H1 (cell line): ENCODE results near the gene KCTD17. TPM values are rescaled to one million over a fixed set of nuclear protein-coding genes. Genes with fewer than 3 reads are reported as not detected.

Experiments used
- CTCF ChIA-PET: fragments of 300-600 bp; sonication (Branson Sonifier 250); formaldehyde crosslinking; loops from one replicate; lab custom pipeline; 2021; ENCODE audit not compliant: partially characterized antibody; lab: Charles Lee
- POLR2A ChIA-PET: fragments of 300-600 bp; sonication (Branson Sonifier 250); formaldehyde crosslinking; loops from one replicate; lab custom pipeline; 2021; ENCODE audit warnings: inconsistent platforms; ENCODE audit not compliant: partially characterized antibody; lab: Charles Lee
- DNase-seq, 2 experiments: peaks; one replicate each; pipeline versions ENCODE4 v3.0.0 to v3.0.0-alpha.2; 2010 to 2022; ENCODE audit warnings: low spot score in 2 of 2, low read depth in 1 of 2, mixed read lengths in 1 of 2
- FAIRE-seq: peaks from 2 replicates; lab custom pipeline; 2011; peaks lifted over from hg19 to GRCh38; lab: Jason Lieb, UNC
- H2AFZ ChIP-seq: 2 replicates; pipeline ENCODE4 v1.8.1; 2012; ENCODE audit warnings: low read length, inconsistent platforms
- H2AK5ac ChIP-seq: 2 replicates; pipeline ENCODE4 v1.6.1; 2013; ENCODE audit warnings: low read depth, low read length
- H2BK120ac ChIP-seq: replicated peaks from 2 replicates; pipeline ENCODE3; 2013; ENCODE audit warnings: low read depth, low read length, inconsistent platforms
- H2BK12ac ChIP-seq: 2 replicates; pipeline ENCODE4 v1.6.1; 2013; ENCODE audit warnings: low read depth, low read length
- H2BK15ac ChIP-seq: 2 replicates; pipeline ENCODE4 v1.6.1; 2013; ENCODE audit warnings: low read length
- H2BK20ac ChIP-seq: 2 replicates; pipeline ENCODE4 v1.6.1; 2013; ENCODE audit warnings: low read length
- H2BK5ac ChIP-seq: 2 replicates; pipeline ENCODE4 v1.6.1; 2013; ENCODE audit warnings: low read depth, low read length
- H3K14ac ChIP-seq: 2 replicates; pipeline ENCODE4 v1.6.1; 2013; ENCODE audit warnings: inconsistent platforms; ENCODE audit not compliant: insufficient read length
- H3K18ac ChIP-seq: 2 replicates; pipeline ENCODE4 v1.6.1; 2013; ENCODE audit warnings: low read length; ENCODE audit errors: extremely low read depth
- H3K23ac ChIP-seq: 2 replicates; pipeline ENCODE4 v1.6.1; 2013; ENCODE audit warnings: inconsistent platforms; ENCODE audit not compliant: insufficient read length
- H3K23me2 ChIP-seq: 2 replicates; pipeline ENCODE4 v1.6.1; 2013; ENCODE audit warnings: low read depth, low read length
- H3K27ac ChIP-seq: 2 replicates; pipeline ENCODE4 v1.6.1; 2011; ENCODE audit warnings: low read depth, low read length, inconsistent platforms
- H3K27me3 ChIP-seq, 4 experiments: replicated peaks in 1 of 4; 1 replicate in 1 of 4; 2 replicates in 3 of 4; pipeline versions ENCODE4 v1.6.1 to v1.8.1; 2011 to 2013; ENCODE audit warnings: low read length in 3 of 4, mild to moderate bottlenecking in 3 of 4, inconsistent platforms in 2 of 4, mixed read lengths in 2 of 4, moderate library complexity in 1 of 4; ENCODE audit not compliant: control insufficient read depth in 3 of 4, insufficient read depth in 3 of 4; ENCODE audit errors: extremely low read depth in 1 of 4
- H3K36me3 ChIP-seq, 4 experiments: 2 replicates each; pipeline versions ENCODE4 v1.6.1 to v1.8.1; 2011 to 2013; ENCODE audit warnings: mild to moderate bottlenecking in 4 of 4, low read length in 3 of 4, moderate library complexity in 2 of 4, control low read depth in 1 of 4, inconsistent platforms in 1 of 4; ENCODE audit not compliant: insufficient read depth in 4 of 4, control insufficient read depth in 2 of 4
- H3K4ac ChIP-seq: replicated peaks from 2 replicates; pipeline ENCODE3; 2013; ENCODE audit warnings: low read length, low read depth, mixed read lengths, inconsistent platforms; ENCODE audit not compliant: insufficient read length
- H3K4me1 ChIP-seq, 4 experiments: replicated peaks in 1 of 4; 1 replicate in 1 of 4; 2 replicates in 3 of 4; pipeline versions ENCODE4 v1.6.1 to v1.8.1; 2011 to 2013; ENCODE audit warnings: low read length in 3 of 4, inconsistent platforms in 2 of 4, mixed read lengths in 1 of 4; ENCODE audit not compliant: insufficient read depth in 4 of 4, control insufficient read depth in 3 of 4
- H3K4me2 ChIP-seq, 2 experiments: 2 replicates each; pipeline versions ENCODE4 v1.6.1 to v1.8.1; 2011 to 2013; ENCODE audit warnings: low read depth in 2 of 2, low read length in 2 of 2, control low read depth in 1 of 2, inconsistent platforms in 1 of 2, mild to moderate bottlenecking in 1 of 2; ENCODE audit not compliant: insufficient read depth in 1 of 2
- H3K4me3 ChIP-seq, 4 experiments: fragments of 200-600, 300-600 bp in 1 of 4; sonication (generic), shearing (Covaris generic), sonication (Bioruptor Twin) in 1 of 4; 2 replicates each; pipeline versions ENCODE4 v1.5.1 to v1.8.1; 2011 to 2016; ENCODE audit warnings: low read length in 4 of 4, low read depth in 3 of 4, control low read depth in 2 of 4, inconsistent platforms in 2 of 4, mild to moderate bottlenecking in 2 of 4, mixed read lengths in 1 of 4, moderate library complexity in 1 of 4; ENCODE audit not compliant: insufficient read depth in 2 of 4; ENCODE audit errors: extremely low read depth in 1 of 4
- H3K56ac ChIP-seq: replicated peaks from 2 replicates; pipeline ENCODE3; 2013; ENCODE audit warnings: low read depth, mild to moderate bottlenecking, mixed read lengths, low read length, inconsistent platforms; ENCODE audit not compliant: insufficient read length
- H3K79me1 ChIP-seq: 2 replicates; pipeline ENCODE4 v1.6.1; 2013; ENCODE audit warnings: low read depth, low read length, control low read depth
- H3K79me2 ChIP-seq, 2 experiments: 2 replicates each; pipeline versions ENCODE4 v1.6.1 to v1.8.1; 2012 to 2013; ENCODE audit warnings: low read length in 2 of 2, mild to moderate bottlenecking in 2 of 2, inconsistent platforms in 1 of 2; ENCODE audit not compliant: insufficient read depth in 2 of 2, control insufficient read depth in 1 of 2
- H3K9ac ChIP-seq, 4 experiments: replicated peaks in 1 of 4; 1 replicate in 1 of 4; 2 replicates in 3 of 4; pipeline versions ENCODE4 v1.6.1 to v1.8.1; 2011 to 2013; ENCODE audit warnings: low read depth in 3 of 4, low read length in 3 of 4, control low read depth in 2 of 4, mild to moderate bottlenecking in 2 of 4, moderate library complexity in 2 of 4, inconsistent platforms in 1 of 4; ENCODE audit errors: extremely low read depth in 1 of 4
- H3K9me3 ChIP-seq, 2 experiments: 2 replicates each; pipeline versions ENCODE4 v1.6.1 to v1.8.1; 2012 to 2013; ENCODE audit warnings: mild to moderate bottlenecking in 2 of 2, moderate library complexity in 2 of 2, control low read depth in 1 of 2, inconsistent platforms in 1 of 2, low read depth in 1 of 2, low read length in 1 of 2, mixed read lengths in 1 of 2; ENCODE audit not compliant: insufficient read depth in 2 of 2
- H4K20me1 ChIP-seq, 2 experiments: replicated peaks in 1 of 2; 2 replicates each; pipeline versions ENCODE3 to v1.8.1; 2011 to 2013; ENCODE audit warnings: inconsistent platforms in 2 of 2, low read length in 2 of 2, mild to moderate bottlenecking in 1 of 2; ENCODE audit not compliant: insufficient read depth in 2 of 2, control insufficient read depth in 1 of 2
- H4K5ac ChIP-seq: 2 replicates; pipeline ENCODE4 v1.6.1; 2013; ENCODE audit warnings: low read length, low read depth, mixed read lengths, inconsistent platforms; ENCODE audit not compliant: insufficient read length
- H4K8ac ChIP-seq: 2 replicates; pipeline ENCODE4 v1.8.0; 2013; ENCODE audit warnings: mild to moderate bottlenecking, moderate library complexity, low read length, inconsistent platforms; ENCODE audit not compliant: insufficient read depth; ENCODE audit errors: extremely low read depth
- H4K91ac ChIP-seq: replicated peaks from 2 replicates; pipeline ENCODE3; 2013; ENCODE audit warnings: low read length, mixed read lengths, inconsistent platforms; ENCODE audit not compliant: insufficient read length
- ASH2L ChIP-seq: fragments of 200-600, 300-600 bp; sonication (generic); IDR thresholded peaks from one replicate; pipeline ENCODE4 v1.7.1; 2017; ENCODE audit warnings: low read length
- BACH1 ChIP-seq: IDR thresholded peaks from 2 replicates; pipeline ENCODE4 v1.6.1; 2012; ENCODE audit warnings: low read length, improper control_type of control experiment
- BRCA1 ChIP-seq: IDR thresholded peaks from 2 replicates; pipeline ENCODE4 v1.6.1; 2012; ENCODE audit warnings: low read depth, low read length, improper control_type of control experiment
- CBX5 ChIP-seq: fragments of 300-800, 300-1000 bp; sonication (generic); IDR thresholded peaks from 2 replicates; pipeline ENCODE4 v1.7.1; 2016; ENCODE audit warnings: antibody characterized with exemption, low read length, low read depth
- EZH2 ChIP-seq: fragments of 200-600 bp; sonication (generic); IDR thresholded peaks from 2 replicates; pipeline ENCODE4 v1.7.1; 2012; ENCODE audit warnings: low read depth, mild to moderate bottlenecking, moderate library complexity, low read length, inconsistent platforms; ENCODE audit not compliant: severe bottlenecking
- HDAC2 ChIP-seq, 2 experiments: fragments of 300-600 bp in 1 of 2; sonication (generic) in 1 of 2; IDR thresholded peaks; 2 replicates each; pipeline ENCODE4 v1.6.1; 2011 to 2012; ENCODE audit warnings: low read depth in 2 of 2, low read length in 2 of 2, mild to moderate bottlenecking in 2 of 2, moderate library complexity in 2 of 2, borderline replicate concordance in 1 of 2, inconsistent platforms in 1 of 2
- MAX ChIP-seq: IDR thresholded peaks from 2 replicates; pipeline ENCODE4 v1.6.1; 2012; ENCODE audit warnings: inconsistent platforms
- POLR2A ChIP-seq, 2 experiments: IDR thresholded peaks; 1 replicate in 1 of 2; 2 replicates in 1 of 2; pipeline ENCODE4 v1.6.1; 2011; ENCODE audit warnings: low read depth in 2 of 2, low read length in 2 of 2, mild to moderate bottlenecking in 2 of 2; ENCODE audit errors: control extremely low read depth in 1 of 2
- RAD21 ChIP-seq, 2 experiments: IDR thresholded peaks in 1 of 2; conservative IDR thresholded peaks in 1 of 2; 2 replicates each; pipeline ENCODE4 v1.6.1; 2011; ENCODE audit warnings: low read depth in 2 of 2, low read length in 2 of 2, improper control_type of control experiment in 1 of 2, inconsistent platforms in 1 of 2, mild to moderate bottlenecking in 1 of 2, moderate library complexity in 1 of 2
- SP1 ChIP-seq: IDR thresholded peaks from 2 replicates; pipeline ENCODE4 v1.6.1; 2011; ENCODE audit warnings: low read depth, low read length
- ZNF274 ChIP-seq: IDR thresholded peaks from 2 replicates; pipeline ENCODE4 v1.7.0; 2012; ENCODE audit warnings: low read length, borderline replicate concordance; ENCODE audit errors: extremely low read depth
- WGBS, 2 experiments: shearing (Covaris generic) in 1 of 2; methylation state at CpG; one replicate each; pipeline versions ENCODE4 v1.1.6 to v1.1.7; 2013 to 2015; ENCODE audit warnings: low lambda C conversion rate in 2 of 2, mixed read lengths in 2 of 2, inconsistent platforms in 1 of 2, low coverage in 1 of 2, missing lambda C conversion rate in 1 of 2; ENCODE audit not compliant: insufficient replicate concordance in 2 of 2, insufficient coverage in 1 of 2, insufficient read length in 1 of 2; ENCODE audit errors: extremely low coverage in 1 of 2, missing lambda C conversion rate in 1 of 2; 5-methylcytosine and 5-hydroxymethylcytosine counted together
- polyA plus RNA-seq, 7 experiments: library from polyadenylated mRNA; depleted of rRNA in 3 of 7; stranded (reverse) in 5 of 7; unstranded in 2 of 7; fragments of >200 nt in 5 of 7; fragments of 200-250 nt in 2 of 7; gene quantifications; 1 replicate in 5 of 7; 2 replicates in 1 of 7; 4 replicates in 1 of 7; pipeline versions ENCODE4 v1.2.1 to v1.2.3, GENCODE V29; 2011 to 2013; ENCODE audit warnings: missing spikeins in 2 of 7, mixed read lengths in 2 of 7
- total RNA-seq: library from RNA; stranded (reverse); fragmentation: NEBNext Ultra II Directional; extraction: Animal tissue kit (Norgen Biotek cat#: 25700); gene quantifications from 2 replicates; pipeline ENCODE4 v1.2.1, GENCODE V29; 2021

Gene KCTD17
- total and polyA plus RNA-seq, 2 of the 8 experiments (the other 6 are each of a cell fraction or from before 2014, with no cell fraction given): 39.4 to 44.0 TPM

- Histone ChIP-seq H3K9me3 (no peaks in the 10 kb centered on the region), H3K4me1 (no peaks in the 10 kb centered on the region), H4K5ac (no peak overlapping the region), H2BK15ac (no peak overlapping the region), H3K9ac (no peak overlapping the region), H3K27me3 (peaks cover 0 to 3% (median 0%) of the 10 kb centered on the region in 4 experiments; a peak in 2 of 7 replicates), H3K23ac (no peak overlapping the region), H3K27ac (no peak overlapping the region), H3K18ac (no peak overlapping the region), H3K79me1 (no peaks in the 10 kb centered on the region; the same call in 1 of the 2 replicates), H3K56ac (no peak overlapping the region), H4K20me1 (peaks cover 0 to 6% of the 10 kb centered on the region in 2 experiments), H2BK20ac (no peak overlapping the region), H3K36me3 (no peaks in the 10 kb centered on the region), H3K4ac (no peak overlapping the region), H4K91ac (no peak overlapping the region), H2BK120ac (no peak overlapping the region), H2AK5ac (no peak overlapping the region), H2BK5ac (no peak overlapping the region), H3K14ac (no peak overlapping the region), H2BK12ac (no peak overlapping the region), H4K8ac (no peak overlapping the region), H3K4me2 (no peak overlapping the region), H3K4me3 (no peak overlapping the region), H2AFZ (no peak overlapping the region), H3K23me2 (no peaks in the 10 kb centered on the region), H3K79me2 (no peaks in the 10 kb centered on the region)
- DNase-seq: no peak
- ChIA-PET CTCF (interaction anchor here (1.1 to 2.9 kb wide), 4 partner anchors 11 to 252 kb away, joined by 5 to 14 read pairs (median 6); no protein-coding TSS in a partner anchor), POLR2A (interaction anchor here (1.1 to 4.1 kb wide), 2 partner anchors 9 to 10 kb away, joined by 5 to 18 read pairs; partner anchors contain the start of genes MPST and TST)
- 90% methylated on average over 2 of the region's 2 CpGs; no CpG with 5 or more reads in 1 of the 2 experiments for WGBS, 2 experiments
- FAIRE-seq: no peak
- TF ChIP-seq POLR2A (IDR thresholded peaks at IDR 0.05; ENCODE audit: control extremely low read depth in 1 of 2, low read depth in 2 of 2, low read length in 2 of 2) (no peak), CBX5 (no peak), HDAC2 (IDR thresholded peaks at IDR 0.05; ENCODE audit: borderline replicate concordance in 1 of 2, low read depth in 2 of 2, low read length in 2 of 2) (no peak), MAX (no peak), ZNF274 (no peak), EZH2 (no peak), RAD21 (IDR thresholded peaks at IDR 0.05 in 1 of 2, conservative IDR thresholded peaks at IDR 0.05 in 1 of 2; ENCODE audit: low read depth in 2 of 2, low read length in 2 of 2) (no peak), ASH2L (no peak), SP1 (no peak), BACH1 (no peak), BRCA1 (no peak)
Measured at GRCh38 chr22:37009490-37009889, 42.1 kb upstream of the KCTD17 start.
